ENCODE data around the gene TMC6. TPM values are rescaled to one million over a fixed set of nuclear protein-coding genes. Genes with fewer than 3 reads are reported as not detected.

Gene TMC6
- total RNA-seq, 2 donors from 2014 or later, result 143 to 149 TPM

- 96 to 98% methylated on average over 18 to 28 of the region's 28 CpGs for WGBS, 2 experiments (ENCODE audit: insufficient coverage in 1 of 2, insufficient read length in 1 of 2)
- TF ChIP-seq, protein P1, sequence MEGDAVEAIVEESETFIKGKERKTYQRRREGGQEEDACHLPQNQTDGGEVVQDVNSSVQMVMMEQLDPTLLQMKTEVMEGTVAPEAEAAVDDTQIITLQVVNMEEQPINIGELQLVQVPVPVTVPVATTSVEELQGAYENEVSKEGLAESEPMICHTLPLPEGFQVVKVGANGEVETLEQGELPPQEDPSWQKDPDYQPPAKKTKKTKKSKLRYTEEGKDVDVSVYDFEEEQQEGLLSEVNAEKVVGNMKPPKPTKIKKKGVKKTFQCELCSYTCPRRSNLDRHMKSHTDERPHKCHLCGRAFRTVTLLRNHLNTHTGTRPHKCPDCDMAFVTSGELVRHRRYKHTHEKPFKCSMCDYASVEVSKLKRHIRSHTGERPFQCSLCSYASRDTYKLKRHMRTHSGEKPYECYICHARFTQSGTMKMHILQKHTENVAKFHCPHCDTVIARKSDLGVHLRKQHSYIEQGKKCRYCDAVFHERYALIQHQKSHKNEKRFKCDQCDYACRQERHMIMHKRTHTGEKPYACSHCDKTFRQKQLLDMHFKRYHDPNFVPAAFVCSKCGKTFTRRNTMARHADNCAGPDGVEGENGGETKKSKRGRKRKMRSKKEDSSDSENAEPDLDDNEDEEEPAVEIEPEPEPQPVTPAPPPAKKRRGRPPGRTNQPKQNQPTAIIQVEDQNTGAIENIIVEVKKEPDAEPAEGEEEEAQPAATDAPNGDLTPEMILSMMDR (conservative IDR thresholded peaks at IDR 0.05), result no peak
- H3K9ac ChIP-seq (ENCODE audit: extremely low read depth, low read length, poor library complexity, severe bottlenecking), result no peak overlapping the region
These were observed 24.0 kb downstream of the TMC6 start for GRCh38 chr17:78104540-78104941.

DNA sequence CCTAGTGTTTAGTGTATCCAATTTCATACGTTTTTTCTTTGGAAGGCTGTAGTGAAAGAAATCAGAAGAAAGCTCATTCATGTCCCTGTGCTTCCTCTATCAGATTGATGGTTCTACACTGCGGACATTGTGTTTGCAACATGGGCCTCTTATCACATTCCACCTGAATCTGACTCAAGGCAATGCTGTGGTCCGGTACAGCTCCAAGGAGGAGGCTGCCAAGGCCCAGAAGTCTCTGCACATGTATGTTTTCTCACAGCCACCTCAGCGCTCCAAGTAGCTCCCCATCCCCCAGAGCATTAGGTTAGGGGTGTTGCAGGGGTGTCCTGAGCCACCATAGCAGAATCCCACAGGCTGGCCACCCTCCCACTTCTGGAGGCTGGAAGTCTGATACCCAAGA lies 25.2 kb downstream of the TMC6 start:
- WGBS, 2 experiments (ENCODE audit: insufficient coverage in 1 of 2, insufficient read length in 1 of 2), result 82 to 97% methylated on average over 3 to 4 of the region's 4 CpGs
- H3K36me3 Mint-ChIP-seq (ENCODE audit: low read depth), result peaks cover 65% of the 10 kb centered on the region
- peaks cover 68% of the 10 kb centered on the region for H3K36me3 ChIP-seq (ENCODE audit: control insufficient read depth, insufficient read depth, low read length)

More at GRCh38 chr17:78104540-78104941, 24.0 kb downstream of the TMC6 start:
- peaks cover 59% of the 10 kb centered on the region for H3K36me3 Mint-ChIP-seq (ENCODE audit: low read depth)
- no peak overlapping the region for H3K4me3 ChIP-seq (ENCODE audit: low read length)
- peaks cover 39% of the 10 kb centered on the region for H3K9me3 ChIP-seq (ENCODE audit: control insufficient read depth, low read length)
- H3K27ac Mint-ChIP-seq, result no peak overlapping the region
- peaks cover 34% of the 10 kb centered on the region for H3K9me3 Mint-ChIP-seq
- peaks cover 58% of the 10 kb centered on the region for H3K36me3 ChIP-seq (ENCODE audit: control insufficient read depth, insufficient read depth, low read length)
- H3K4me1 Mint-ChIP-seq, result no peaks in the 10 kb centered on the region
- H3K4me3 Mint-ChIP-seq, result no peak overlapping the region
- no peak overlapping the region for H3K27ac ChIP-seq (ENCODE audit: low read depth, low read length)
- H3K27me3 ChIP-seq (ENCODE audit: control insufficient read depth, insufficient read depth, low read length, poor library complexity, severe bottlenecking), result no peaks in the 10 kb centered on the region
- DNase-seq, result no peak
- no peaks in the 10 kb centered on the region for H3K27me3 Mint-ChIP-seq (ENCODE audit: insufficient read depth)
- H3K4me1 ChIP-seq (ENCODE audit: control insufficient read depth, insufficient read depth, low read length), result no peaks in the 10 kb centered on the region

GRCh38 chr17:78101542-78101941 lies 27.0 kb downstream of the TMC6 start:
- no peaks in the 10 kb centered on the region for H3K27me3 Mint-ChIP-seq (ENCODE audit: insufficient read depth)
- H3K4me1 ChIP-seq (ENCODE audit: control insufficient read depth, insufficient read depth, low read length), result no peaks in the 10 kb centered on the region
- H3K4me3 Mint-ChIP-seq, result no peak overlapping the region
- no peak overlapping the region for H3K27ac Mint-ChIP-seq
- H3K36me3 Mint-ChIP-seq (ENCODE audit: low read depth), result peaks cover 76% of the 10 kb centered on the region
- H3K36me3 ChIP-seq (ENCODE audit: control insufficient read depth, insufficient read depth, low read length), result peaks cover 75% of the 10 kb centered on the region
- peaks cover 56% of the 10 kb centered on the region for H3K9me3 ChIP-seq (ENCODE audit: control insufficient read depth, low read length)
- H3K27me3 ChIP-seq (ENCODE audit: control insufficient read depth, insufficient read depth, low read length, poor library complexity, severe bottlenecking), result no peaks in the 10 kb centered on the region
- no peak overlapping the region for H3K27ac ChIP-seq (ENCODE audit: low read depth, low read length)
- H3K9ac ChIP-seq (ENCODE audit: extremely low read depth, low read length, poor library complexity, severe bottlenecking), result no peak overlapping the region
- H3K4me3 ChIP-seq (ENCODE audit: low read length), result no peak overlapping the region
- no peaks in the 10 kb centered on the region for H3K4me1 Mint-ChIP-seq
- WGBS, 2 experiments (ENCODE audit: insufficient coverage in 1 of 2, insufficient read length in 1 of 2), result 97 to 98% methylated on average over 8 to 10 of the region's 10 CpGs
- TF ChIP-seq, protein P1 (conservative IDR thresholded peaks at IDR 0.05), result no peak
- H3K9me3 Mint-ChIP-seq, result peaks cover 47% of the 10 kb centered on the region
- no peak for DNase-seq

More for the DNA sequence above, 25.2 kb downstream of the TMC6 start:
- no peak overlapping the region for H3K27ac Mint-ChIP-seq
- no peaks in the 10 kb centered on the region for H3K4me1 Mint-ChIP-seq
- peaks cover 45% of the 10 kb centered on the region for H3K9me3 Mint-ChIP-seq
- TF ChIP-seq, protein P1 (conservative IDR thresholded peaks at IDR 0.05), result no peak
- H3K27me3 Mint-ChIP-seq (ENCODE audit: insufficient read depth), result no peaks in the 10 kb centered on the region
- H3K4me1 ChIP-seq (ENCODE audit: control insufficient read depth, insufficient read depth, low read length), result no peaks in the 10 kb centered on the region
- DNase-seq, result no peak
- no peaks in the 10 kb centered on the region for H3K27me3 ChIP-seq (ENCODE audit: control insufficient read depth, insufficient read depth, low read length, poor library complexity, severe bottlenecking)
- no peak overlapping the region for H3K27ac ChIP-seq (ENCODE audit: low read depth, low read length)
- no peak overlapping the region for H3K9ac ChIP-seq (ENCODE audit: extremely low read depth, low read length, poor library complexity, severe bottlenecking)
- no peak overlapping the region for H3K4me3 ChIP-seq (ENCODE audit: low read length)
- peaks cover 52% of the 10 kb centered on the region for H3K9me3 ChIP-seq (ENCODE audit: control insufficient read depth, low read length)
- H3K4me3 Mint-ChIP-seq, result no peak overlapping the region

All from endodermal cell (in vitro differentiated cells).